RKO (cell line): ENCODE results near the gene USP51.
"Not testable (repeated sequence)": the region's sequence is repeated elsewhere in the genome, so short reads cannot be mapped to it uniquely, and the experiment has no call there.

Source experiments
- DNase-seq: peaks from one replicate; pipeline ENCODE4 v3.0.0-alpha.2; 2016; ENCODE audit warnings: low spot score

The USP51 gene

DNA sequence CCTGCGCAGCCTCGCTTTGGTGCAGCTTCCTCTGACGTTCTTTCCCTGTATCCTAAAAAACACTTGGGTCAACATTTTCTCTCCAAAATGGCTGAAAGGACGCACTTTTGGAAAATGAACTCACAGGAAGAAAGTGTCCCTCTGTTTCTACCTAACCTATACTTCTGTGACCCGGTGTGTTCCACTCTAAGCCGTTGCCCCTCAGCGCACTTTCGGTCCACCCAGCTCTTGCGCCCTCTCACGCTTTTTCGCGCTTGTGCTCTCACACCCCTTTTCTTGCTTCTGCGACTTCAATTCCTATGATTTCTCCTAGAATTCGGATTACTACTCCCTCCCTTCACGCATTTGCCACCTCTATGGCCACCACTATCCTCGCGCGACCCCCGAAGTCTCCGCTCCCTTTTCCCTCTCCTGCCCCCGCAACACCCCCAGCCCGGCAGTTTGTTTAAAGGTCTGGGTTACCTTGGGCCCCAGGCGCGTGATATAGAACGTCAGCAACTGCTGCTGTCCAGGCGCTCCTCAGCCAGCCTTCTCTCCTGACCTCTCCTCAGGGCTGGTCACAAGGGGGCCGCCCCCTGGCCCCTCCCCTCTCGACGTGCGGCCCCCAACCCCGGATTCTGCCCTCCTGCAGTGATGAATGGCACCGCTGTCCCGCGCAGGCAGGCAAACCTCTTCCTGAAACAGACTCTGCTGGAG, at the start of gene USP51:
TSS of gene USP51 (minus strand) at position 535 of the 696 bp plus-strand sequence. CDS start 909 bp downstream, outside the sequence.
- DNase-seq = no peak

DNA sequence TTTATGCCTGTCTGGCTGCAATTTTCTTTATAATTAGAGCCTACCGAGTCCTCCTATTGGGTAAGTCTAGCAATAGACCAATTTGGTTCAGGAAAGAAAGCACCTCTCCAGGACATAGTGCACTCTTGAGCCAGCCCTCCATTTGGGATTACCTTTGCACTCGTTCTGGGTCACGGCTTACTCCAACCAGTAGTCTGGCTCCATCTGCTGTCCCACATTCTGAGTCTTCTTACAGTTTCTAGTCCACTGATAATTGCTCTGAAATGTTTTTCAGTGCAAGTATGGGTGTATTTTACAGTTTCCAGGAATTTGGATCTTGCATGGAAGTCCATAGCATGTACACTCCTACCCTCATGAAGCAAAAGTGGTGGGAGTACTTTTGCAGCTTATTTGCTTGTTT, 34.8 kb upstream of the USP51 start:
- no peak for DNase-seq

DNA sequence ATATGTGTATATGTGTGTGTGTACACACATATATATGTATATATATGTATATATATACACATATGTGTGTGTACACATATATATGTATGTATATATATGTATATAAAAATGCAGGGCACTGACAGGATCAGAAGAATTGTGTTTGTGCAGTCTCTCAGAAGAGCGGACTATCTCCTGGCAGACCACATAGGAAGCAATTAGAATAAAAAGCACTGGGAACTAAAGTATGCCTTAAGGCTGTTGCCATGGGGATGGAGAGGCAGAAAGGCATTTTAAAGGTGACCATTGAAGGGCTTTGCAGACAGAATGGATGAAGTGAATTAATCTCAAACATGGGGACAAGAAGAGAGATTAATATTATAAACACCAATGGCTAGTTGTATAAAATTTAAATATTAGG, 33.7 kb upstream of the USP51 start:
- no peak for DNase-seq

DNA sequence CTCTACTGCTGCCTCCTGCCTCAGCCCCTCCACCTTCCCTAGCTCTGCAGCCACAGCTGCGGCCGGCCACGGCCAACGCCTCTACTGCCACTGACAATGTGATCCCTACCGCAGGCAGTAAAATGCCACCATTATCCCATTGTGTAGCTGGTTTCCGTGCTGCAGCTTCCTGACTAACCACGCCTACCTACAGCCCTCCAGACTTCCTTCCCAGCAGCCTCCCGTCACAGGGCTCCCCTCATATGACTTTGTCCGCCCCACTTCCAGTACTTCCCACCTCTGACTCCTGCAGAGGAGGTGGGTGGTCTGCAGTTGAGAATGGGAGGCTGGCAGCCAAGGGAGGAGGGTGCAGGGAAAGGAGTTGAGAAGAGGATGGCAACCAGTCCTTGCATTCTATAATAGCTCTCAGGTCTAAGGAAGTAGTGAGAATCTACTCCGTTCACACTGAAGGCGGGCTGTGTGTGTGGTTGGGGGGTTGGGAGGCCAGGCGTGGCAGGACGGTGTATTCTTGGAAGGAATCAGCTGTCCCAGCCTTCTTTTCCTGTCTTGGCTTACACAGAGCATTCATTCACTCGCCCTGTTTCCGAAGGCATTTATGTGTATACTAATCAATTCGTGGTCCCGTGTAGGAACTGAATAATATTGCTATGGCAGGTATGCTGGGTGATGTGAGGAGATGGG, 33.1 kb upstream of the USP51 start:
- DNase-seq = no peak

DNA sequence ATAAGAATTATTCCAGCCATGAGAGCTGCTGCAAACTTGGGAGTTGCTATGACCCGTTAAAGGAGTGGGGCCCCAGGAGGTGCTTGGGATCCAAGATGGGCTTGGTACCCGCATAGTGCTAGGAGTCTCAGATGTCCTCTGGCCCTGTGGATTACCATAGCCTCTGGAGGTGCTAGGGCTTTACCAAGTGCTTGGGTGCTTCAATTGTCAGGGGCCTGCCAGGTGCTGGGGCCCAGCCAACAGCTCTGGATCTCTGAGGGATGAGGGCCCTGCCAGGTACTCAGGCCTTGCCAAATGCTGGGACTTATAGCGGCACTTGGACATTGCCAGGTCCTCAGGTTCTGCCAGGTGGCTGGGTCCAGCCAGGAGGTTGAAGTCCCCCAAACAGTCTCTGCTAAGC, 32.0 kb upstream of the USP51 start:
- no peak for DNase-seq

DNA sequence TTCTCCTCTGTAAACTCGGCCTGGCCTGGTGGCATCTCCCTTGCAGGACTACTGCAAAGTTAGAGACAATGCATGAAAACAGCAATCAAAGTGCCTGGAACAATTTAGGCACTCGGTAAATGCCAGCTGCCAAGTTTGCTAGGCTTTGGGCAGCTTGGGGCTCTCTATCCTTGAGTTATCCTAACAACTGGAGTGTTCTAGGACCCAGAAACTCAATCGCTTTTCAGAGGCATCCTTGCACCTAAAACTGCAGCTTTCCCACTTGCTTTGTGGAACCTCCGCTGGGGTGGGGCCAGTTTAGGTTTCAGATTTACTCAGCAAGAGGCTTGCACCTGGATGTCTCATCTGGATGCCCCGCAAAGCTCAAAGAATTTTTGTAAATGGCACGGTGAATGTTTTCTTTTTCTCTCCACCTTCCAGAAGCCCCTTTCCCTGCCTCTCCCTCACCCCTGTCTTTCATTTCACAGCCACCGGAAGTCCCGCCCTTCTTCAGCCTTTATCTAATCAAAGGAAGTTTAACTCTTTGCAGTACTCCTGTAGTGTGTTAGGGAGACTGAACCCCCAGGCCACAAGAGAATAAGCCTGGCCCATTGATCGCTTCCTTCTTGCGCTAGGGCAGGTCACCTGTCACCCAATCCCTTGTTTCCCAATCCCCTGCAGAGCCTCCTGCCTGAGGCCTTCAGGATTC, 27.3 kb upstream of the USP51 start:
- DNase-seq = not testable (repeated sequence)

DNA sequence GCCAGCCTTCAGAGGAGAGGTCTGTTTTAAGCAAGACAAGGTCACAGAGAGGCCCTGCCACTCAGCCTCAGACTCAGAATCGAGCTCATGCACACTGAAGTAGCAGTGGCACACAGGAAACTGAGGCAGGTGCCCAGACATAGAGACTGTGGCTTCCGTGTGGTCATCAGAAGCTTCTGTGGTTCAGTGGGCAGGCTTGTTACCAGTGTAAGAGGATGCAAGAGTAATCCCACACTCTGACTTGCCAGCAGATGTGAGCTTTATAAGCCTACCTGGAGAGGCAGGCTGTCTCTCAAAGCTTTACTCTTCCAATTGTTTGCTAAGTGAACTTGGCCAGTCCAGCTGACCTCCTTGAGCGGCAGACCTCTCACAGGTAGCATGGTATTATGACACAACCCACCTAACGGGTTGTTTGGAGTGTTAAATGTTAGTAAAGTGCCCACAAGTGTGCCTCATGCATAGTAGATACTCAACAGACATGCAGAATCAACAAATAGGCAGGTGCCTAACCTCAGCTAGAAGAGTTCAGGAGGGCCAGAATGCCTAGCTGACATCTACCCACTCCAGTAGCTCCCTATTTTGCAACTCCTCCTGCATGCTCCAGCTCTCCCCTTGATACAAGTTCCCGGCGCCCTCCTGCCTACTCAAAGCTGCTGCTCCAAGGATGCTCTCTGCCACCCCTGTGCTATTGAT, 23.5 kb upstream of the USP51 start:
- DNase-seq = not testable (repeated sequence)

DNA sequence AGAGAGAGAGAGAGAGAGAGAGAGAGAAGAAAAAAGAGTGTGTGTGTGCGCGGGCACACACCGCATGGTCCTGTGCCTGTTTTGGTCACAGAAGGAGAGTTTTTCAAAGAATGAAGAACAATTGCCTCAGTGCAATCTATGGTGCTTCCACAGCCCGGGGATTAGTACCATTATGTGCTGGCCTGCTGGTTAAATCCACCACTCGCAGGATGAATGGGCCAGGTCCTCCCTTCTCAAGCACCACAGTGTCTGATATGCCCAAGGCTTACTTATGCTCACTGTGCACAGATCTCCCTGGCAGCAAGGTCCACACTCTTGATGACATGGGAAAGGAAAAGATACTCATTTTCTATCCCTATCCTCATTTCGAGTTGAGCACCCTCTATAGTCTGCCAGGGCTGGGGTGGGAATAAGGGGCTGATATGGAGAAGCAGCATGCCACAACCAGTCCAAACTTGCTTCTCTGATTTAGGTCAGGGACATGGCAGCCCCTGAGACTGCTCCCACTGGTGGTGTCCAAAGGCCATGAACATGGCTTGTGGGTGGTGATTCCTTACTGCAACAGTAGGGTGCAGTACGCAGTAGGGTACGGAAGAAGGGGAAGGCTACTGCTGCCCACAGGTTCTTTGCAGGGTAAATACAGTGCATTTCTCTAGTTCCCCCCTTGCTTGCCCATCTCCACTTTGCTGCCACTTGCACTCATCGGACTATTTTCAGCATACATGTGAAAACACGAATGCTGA, 18.9 kb upstream of the USP51 start:
- not testable (repeated sequence) for DNase-seq

DNA sequence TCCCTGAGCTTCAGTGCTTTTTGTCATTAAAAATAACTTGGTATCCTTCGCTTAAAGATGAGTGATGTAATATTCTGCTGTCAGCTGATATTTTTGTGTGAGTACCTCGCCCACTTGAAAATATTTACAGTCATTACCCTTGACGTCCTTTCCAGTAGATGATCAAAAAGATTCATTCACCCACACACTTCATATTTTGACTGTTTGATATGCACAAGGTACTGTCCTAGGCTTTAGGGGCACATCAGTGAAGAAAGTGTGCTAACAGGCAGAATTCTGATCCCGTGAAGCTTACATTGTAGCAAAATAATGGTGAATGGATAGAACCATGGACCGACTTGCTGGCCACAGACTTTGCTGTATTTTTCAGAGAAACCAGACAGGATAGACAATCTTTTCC, 18.1 kb upstream of the USP51 start:
- not testable (repeated sequence) for DNase-seq

DNA sequence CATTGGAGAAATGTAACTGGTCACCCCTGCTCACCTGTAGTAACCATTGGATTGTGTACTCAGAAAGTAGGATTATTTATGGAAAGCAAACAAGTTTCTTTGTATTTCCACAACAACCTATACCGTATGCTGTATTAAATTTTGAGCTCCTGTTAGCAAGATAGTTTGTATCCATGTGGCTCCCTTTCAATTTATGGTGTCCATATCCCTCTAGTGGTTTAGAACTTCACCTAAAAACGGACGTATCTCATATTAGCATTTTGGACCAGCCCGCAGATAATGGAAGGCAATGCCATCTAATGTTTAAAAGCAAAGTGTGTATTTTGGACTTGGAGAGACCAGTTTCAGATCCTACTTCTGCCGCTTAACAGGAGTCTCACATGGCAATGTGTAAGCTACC, 17.4 kb upstream of the USP51 start:
- not testable (repeated sequence) for DNase-seq

DNA sequence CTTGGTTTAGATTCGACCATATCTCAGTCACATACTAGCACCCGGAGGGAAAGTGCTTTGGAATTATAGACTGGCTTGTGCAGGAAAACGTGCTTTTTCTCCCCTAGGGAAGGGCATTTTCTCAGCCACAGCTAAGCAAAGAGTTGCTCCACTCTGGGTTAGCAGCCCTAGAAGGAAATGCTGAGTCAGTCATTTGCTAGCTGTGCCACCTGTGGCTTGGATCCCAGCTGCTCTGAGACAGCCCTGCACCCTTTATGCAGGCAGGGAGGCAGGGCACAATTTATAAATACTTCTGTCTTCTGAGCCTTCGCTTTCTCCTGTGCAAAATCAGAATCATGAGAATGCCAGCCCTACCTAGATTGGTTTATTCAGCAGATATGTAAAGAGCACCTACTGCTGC, 1.3 kb upstream of the USP51 start:
- DNase-seq = no peak

DNA sequence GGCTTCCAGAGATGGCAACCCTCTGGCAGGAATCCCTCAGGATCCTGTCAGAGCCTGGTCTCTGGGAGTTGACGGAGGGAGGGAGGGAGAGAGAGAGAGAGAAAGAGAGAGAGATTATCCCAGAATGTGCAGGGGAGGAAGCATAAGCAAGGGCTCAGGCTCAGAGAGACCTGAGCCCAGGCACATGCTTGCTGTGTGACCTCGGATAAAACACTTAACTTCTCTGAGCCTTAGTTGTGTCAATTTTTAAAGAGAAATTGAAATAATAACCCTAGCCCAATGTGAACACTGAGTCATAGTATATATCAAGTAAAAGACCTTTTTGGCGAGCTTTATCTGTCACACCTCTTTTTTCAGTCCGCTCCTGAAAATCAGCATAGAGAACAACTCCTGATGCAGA, 473 bp upstream of the USP51 start:
- no peak for DNase-seq

DNA sequence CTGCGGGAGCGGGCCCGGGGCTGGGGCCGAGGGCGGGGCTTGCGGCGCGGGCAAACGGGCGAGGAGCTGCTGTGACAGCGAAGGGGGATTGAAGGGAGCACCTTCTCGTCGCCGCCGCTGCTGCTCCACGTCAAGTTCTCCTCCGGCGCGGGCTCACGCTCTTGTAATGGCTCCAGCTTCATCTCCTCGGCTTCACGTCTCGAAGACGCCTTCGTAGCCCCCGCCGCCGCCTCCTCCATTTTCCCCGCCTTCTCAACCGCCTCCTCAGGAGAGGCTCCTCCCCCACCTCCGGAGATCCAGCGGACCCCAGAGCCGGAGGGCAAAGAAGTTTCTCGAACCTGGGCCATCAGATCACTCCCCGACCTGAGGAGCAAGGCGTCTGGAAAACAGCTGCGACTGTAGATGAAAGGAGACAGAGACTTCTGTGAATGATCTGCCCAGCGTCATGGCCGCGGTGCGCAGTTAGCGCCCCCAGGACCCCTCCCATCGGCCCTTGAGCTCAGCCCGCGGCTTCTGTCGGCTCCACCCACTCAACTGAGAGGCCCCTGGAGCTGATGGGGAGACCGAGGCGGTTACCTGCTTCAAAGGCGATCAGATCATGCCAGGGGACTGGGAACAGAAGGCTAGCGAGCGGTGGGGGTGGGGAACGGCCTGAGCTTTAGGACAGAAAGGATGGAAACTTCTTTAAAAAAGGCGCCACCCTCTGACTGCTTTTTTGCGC, 895 bp downstream of the USP51 start:
- no peak for DNase-seq

DNA sequence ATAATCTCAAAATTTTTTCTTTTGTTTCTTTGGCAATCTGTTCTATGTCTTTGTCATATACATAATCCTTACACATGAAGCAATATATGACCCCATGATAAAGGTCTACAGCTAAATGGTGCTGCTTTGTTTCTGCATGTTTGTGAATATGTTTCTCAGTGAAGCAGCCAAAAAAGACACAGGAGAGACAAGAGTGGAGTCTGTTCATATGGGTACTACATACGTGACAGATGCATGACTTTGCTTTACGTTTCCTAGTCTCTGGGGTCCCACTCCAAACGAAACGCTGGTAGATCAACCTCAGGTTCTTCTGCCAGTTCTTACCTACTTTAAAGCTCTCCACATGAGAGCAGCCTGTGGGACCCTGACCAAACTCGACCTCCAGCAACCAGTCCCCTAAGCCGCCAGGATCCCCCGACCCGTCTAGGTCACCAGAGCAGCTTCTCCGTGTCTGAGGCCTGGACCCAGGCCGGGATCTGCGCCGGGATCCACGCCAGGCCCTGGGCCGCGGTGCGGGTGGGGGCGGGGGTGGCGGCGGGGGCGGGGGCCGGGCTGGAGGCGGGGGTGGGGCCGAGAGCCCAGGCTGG, 1.5 kb downstream of the USP51 start:
- DNase-seq = no peak

DNA sequence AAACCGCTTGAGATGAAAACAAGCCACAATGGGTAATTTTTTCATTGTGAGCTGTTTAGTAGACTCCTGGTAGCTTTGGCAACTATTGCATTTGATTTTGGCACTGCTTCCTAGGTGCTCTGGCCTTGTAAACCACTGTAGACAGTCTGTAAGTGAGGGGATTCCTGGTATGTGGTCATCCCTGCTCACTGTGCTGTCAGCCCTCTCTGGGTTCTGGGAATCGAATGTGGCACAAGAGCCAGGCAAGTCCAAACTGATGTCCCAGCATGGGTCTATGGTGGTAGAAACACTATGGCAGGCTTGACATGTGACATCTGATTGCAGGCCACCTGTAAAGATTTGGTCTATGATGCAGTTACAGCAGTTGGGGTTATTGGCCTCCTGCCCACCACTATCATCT, 2.5 kb downstream of the USP51 start:
- DNase-seq = no peak

DNA sequence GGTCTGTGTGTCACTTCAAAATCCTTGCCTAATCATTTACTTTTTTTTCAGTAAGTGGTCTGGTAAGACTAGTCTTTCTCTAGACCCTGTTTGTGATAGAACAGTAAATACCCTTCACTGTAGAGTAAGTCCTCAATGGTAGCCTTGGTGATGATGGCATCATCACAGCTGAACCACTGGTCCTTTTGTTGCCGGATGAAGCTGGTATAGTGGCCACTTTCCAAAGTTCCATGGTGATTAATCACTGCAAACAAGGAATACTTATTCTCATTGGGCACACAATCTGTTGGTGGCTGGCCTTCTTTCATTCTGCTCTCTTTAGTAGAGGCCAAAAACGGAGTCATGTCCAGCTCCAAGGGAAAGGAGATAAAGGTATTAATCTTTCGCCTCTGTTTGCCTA, 2.9 kb downstream of the USP51 start:
- peak; percentile 32 for DNase-seq

DNA sequence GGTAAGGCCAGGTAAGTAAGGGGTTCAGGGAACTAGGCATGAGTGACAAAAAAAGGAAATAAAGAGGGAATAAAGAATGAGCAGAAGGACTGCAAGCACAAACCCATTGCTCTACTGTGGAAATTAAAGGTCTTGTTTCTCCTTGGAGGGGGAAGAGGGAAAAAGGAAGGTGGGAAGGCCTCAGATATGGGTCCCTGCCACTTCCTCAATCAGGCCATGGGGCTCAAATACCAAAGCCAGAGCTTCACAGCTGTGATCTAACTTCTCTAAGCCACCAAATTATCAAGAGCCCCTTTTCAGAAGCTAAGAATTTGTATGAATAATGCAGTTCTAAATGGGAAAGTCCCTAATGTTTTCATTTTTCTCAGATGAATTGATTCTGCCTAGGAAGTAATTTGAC, 4.7 kb downstream of the USP51 start:
- DNase-seq = no peak

DNA sequence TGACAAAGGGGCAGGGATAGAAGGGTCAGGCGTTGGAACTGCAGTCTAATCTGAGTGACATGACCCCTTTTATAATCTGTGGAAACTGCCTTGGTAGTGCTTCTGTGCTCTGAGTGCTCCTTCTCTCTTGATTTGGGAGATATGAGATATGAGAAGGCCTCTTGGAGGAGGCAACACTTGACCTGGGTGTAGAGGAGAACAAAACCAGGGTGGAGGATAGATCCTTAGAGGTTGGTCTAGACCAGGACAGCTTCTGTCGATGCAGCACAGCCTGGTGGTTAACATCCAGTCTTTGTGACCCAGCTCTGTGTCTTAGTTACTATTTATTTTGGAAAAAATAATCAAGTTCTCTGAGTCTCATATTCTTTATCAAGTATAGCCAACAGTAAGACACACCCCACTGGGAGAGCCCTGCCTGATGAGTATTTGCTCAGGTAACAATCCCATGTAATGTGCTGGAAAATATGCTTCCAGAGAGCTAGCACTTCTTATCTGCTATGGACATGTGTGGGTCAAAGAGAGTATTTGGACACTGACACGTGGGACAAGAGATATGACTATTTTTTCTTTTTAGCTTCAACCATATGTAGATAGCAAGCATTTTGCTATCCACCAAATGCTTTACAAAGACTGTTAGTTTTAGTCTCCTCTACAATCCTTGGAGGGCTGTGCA, 9.1 kb downstream of the USP51 start:
- no peak for DNase-seq

DNA sequence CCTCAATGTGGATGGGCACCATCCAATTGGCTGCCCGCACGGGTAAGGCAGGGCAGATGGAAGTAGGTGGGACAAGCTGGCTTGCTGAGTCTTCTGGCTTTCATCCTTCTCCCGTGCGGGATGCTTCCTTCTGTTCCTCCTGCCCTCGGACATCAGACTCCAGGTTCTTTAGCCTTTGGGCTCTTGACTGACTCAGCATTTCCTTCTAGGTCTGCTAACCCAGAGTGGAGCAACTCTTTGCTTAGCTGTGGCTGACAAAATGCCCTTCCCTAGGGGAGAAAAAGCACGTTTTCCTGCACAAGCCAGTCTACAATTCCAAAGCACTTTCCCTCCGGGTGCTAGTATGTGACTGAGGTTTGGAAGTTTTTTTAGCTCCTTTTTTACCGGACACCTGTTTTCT, 9.7 kb downstream of the USP51 start:
- DNase-seq = not testable (repeated sequence)

DNA sequence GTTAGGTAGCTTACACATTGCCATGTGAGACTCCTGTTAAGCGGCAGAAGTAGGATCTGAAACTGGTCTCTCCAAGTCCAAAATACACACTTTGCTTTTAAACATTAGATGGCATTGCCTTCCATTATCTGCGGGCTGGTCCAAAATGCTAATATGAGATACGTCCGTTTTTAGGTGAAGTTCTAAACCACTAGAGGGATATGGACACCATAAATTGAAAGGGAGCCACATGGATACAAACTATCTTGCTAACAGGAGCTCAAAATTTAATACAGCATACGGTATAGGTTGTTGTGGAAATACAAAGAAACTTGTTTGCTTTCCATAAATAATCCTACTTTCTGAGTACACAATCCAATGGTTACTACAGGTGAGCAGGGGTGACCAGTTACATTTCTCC, 23.9 kb downstream of the USP51 start:
- not testable (repeated sequence) for DNase-seq
